Measurements from ENCODE around the gene C6orf62. TPM values are rescaled to one million over a fixed set of nuclear protein-coding genes. Genes with fewer than 3 reads are reported as not detected.
"Not testable (repeated sequence)": the region's sequence is repeated elsewhere in the genome, so short reads cannot be mapped to it uniquely, and the experiment has no call there.

Gene C6orf62
- total RNA-seq, 1 donor from 2014 or later: 155 TPM

DNA sequence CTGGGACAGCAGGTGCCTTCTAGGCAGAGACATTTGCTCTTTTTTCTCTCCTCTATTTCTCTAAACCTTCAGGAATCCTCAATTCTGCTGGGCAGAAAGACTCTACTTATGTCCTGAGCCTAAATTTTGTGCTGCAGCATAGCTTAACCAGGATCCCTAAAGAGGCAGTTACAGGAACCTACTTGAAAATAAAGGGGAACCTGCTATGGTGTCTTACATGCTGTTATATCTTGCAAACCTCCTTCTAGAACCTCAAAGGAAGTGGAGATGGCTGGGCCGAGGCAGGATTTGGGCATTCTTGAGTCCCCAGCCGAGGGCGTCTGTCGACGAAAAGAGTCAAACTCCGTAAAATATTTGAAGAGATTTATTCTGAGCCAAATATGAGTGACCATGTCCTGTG is 38.7 kb upstream of the C6orf62 start:
- no peak overlapping the region for H3K4me3 Mint-ChIP-seq (ENCODE audit: unreplicated experiment)
- H3K36me3 Mint-ChIP-seq (ENCODE audit: unreplicated experiment): no peaks in the 10 kb centered on the region
- no peak overlapping the region for H3K27ac Mint-ChIP-seq (ENCODE audit: unreplicated experiment)
- TF ChIP-seq, protein P1, sequence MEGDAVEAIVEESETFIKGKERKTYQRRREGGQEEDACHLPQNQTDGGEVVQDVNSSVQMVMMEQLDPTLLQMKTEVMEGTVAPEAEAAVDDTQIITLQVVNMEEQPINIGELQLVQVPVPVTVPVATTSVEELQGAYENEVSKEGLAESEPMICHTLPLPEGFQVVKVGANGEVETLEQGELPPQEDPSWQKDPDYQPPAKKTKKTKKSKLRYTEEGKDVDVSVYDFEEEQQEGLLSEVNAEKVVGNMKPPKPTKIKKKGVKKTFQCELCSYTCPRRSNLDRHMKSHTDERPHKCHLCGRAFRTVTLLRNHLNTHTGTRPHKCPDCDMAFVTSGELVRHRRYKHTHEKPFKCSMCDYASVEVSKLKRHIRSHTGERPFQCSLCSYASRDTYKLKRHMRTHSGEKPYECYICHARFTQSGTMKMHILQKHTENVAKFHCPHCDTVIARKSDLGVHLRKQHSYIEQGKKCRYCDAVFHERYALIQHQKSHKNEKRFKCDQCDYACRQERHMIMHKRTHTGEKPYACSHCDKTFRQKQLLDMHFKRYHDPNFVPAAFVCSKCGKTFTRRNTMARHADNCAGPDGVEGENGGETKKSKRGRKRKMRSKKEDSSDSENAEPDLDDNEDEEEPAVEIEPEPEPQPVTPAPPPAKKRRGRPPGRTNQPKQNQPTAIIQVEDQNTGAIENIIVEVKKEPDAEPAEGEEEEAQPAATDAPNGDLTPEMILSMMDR (IDR thresholded peaks at IDR 0.05; ENCODE audit: partially characterized antibody, unreplicated experiment): no peak
- H3K9me3 Mint-ChIP-seq (ENCODE audit: unreplicated experiment): peaks cover under 1% of the 10 kb centered on the region
- DNase-seq: no peak
- peaks cover 2% of the 10 kb centered on the region for H3K27me3 Mint-ChIP-seq (ENCODE audit: unreplicated experiment)
- no peaks in the 10 kb centered on the region for H3K4me1 Mint-ChIP-seq (ENCODE audit: low read depth, unreplicated experiment)

DNA sequence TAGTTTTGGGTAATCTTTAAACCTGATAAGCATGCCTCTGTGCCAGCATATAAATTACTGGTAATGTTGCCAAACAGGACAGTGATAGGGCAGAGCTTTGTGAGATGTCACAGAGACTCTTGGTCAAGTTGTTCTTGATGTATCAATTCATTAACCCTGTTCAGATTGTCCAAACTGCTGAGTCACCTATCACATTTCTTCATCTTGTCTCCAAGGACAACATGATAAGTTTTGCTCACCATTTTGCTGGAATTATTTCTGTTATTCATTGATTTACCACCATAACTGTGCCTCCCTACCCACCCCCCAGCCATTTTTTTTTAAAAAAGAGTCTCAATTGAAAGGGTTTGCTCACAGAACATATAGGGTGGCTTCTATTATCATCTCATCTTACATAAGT is 36.3 kb upstream of the C6orf62 start:
- H3K36me3 Mint-ChIP-seq (ENCODE audit: unreplicated experiment): no peaks in the 10 kb centered on the region
- TF ChIP-seq, protein P1 (IDR thresholded peaks at IDR 0.05; ENCODE audit: partially characterized antibody, unreplicated experiment): no peak
- no peak overlapping the region for H3K4me3 Mint-ChIP-seq (ENCODE audit: unreplicated experiment)
- H3K9me3 Mint-ChIP-seq (ENCODE audit: unreplicated experiment): peaks cover 3% of the 10 kb centered on the region
- DNase-seq: no peak
- no peaks in the 10 kb centered on the region for H3K4me1 Mint-ChIP-seq (ENCODE audit: low read depth, unreplicated experiment)
- H3K27ac Mint-ChIP-seq (ENCODE audit: unreplicated experiment): no peak overlapping the region
- H3K27me3 Mint-ChIP-seq (ENCODE audit: unreplicated experiment): peaks cover 2% of the 10 kb centered on the region

GRCh38 chr6:24754378-24754777 is 35.4 kb upstream of the C6orf62 start:
- H3K27me3 Mint-ChIP-seq (ENCODE audit: unreplicated experiment); DNase-seq; H3K36me3 Mint-ChIP-seq (ENCODE audit: unreplicated experiment); H3K4me3 Mint-ChIP-seq (ENCODE audit: unreplicated experiment); H3K4me1 Mint-ChIP-seq (ENCODE audit: low read depth, unreplicated experiment); H3K9me3 Mint-ChIP-seq (ENCODE audit: unreplicated experiment); H3K27ac Mint-ChIP-seq (ENCODE audit: unreplicated experiment): not testable (repeated sequence)

DNA sequence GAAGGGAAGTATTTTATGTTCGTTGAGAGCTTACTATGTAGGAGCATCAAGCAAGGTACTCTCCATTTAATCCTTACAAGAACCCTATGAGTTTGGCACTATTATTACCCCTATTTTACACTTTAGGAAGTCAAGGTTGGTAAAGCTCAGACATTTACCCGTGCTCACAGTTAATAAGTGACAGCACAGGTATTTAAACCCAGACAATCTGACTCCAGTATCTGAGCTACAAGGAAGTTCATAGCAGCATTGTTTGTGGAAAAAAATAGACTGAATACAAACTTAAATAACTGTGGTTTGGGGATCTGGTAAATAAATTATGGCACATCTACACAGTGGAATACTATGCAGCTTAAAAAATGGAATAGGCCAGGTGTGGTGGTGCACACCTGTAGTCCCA is 34.6 kb upstream of the C6orf62 start:
- H3K9me3 Mint-ChIP-seq (ENCODE audit: unreplicated experiment): peaks cover 3% of the 10 kb centered on the region
- no peaks in the 10 kb centered on the region for H3K4me1 Mint-ChIP-seq (ENCODE audit: low read depth, unreplicated experiment)
- no peak for DNase-seq
- H3K36me3 Mint-ChIP-seq (ENCODE audit: unreplicated experiment): no peaks in the 10 kb centered on the region
- H3K4me3 Mint-ChIP-seq (ENCODE audit: unreplicated experiment): no peak overlapping the region
- TF ChIP-seq, protein P1 (IDR thresholded peaks at IDR 0.05; ENCODE audit: partially characterized antibody, unreplicated experiment): no peak
- no peak overlapping the region for H3K27ac Mint-ChIP-seq (ENCODE audit: unreplicated experiment)
- H3K27me3 Mint-ChIP-seq (ENCODE audit: unreplicated experiment): peaks cover 2% of the 10 kb centered on the region

DNA sequence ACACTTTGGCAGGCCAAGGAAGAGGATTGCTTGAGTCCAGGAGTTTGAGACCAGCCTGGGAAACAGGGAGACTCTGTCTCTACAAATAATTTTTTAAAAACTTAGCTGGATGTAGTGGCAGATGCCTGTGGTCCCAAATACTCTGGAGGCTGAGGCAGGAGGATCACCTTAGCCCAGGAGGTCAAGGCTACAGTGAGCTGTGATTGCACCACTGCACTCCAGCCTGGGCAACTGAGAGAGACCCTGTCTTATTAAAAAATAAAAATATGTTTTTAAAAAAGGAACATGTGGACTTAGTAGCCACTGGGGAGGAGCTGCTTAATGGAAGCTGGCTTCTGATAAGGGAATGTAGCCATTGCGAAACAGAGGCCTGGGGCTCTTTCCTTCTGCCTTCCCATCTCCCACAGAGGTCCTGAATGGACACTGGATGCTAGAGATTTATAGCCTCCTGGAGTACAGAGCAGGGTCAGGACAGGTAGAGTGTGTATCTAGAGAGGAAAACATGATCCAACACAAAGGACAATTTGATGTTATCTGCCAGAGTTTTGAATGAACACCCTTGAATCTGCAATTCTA is 34.1 kb upstream of the C6orf62 start:
- H3K27ac Mint-ChIP-seq (ENCODE audit: unreplicated experiment): no peak overlapping the region
- no peak for DNase-seq
- H3K9me3 Mint-ChIP-seq (ENCODE audit: unreplicated experiment): peaks cover 3% of the 10 kb centered on the region
- H3K36me3 Mint-ChIP-seq (ENCODE audit: unreplicated experiment): no peaks in the 10 kb centered on the region
- H3K27me3 Mint-ChIP-seq (ENCODE audit: unreplicated experiment): peaks cover 2% of the 10 kb centered on the region
- no peak overlapping the region for H3K4me3 Mint-ChIP-seq (ENCODE audit: unreplicated experiment)
- TF ChIP-seq, protein P1 (IDR thresholded peaks at IDR 0.05; ENCODE audit: partially characterized antibody, unreplicated experiment): no peak
- no peaks in the 10 kb centered on the region for H3K4me1 Mint-ChIP-seq (ENCODE audit: low read depth, unreplicated experiment)
